A549 (cell line): ENCODE measurements around the gene ANKRD23. TPM values are rescaled to one million over a fixed set of nuclear protein-coding genes. Genes with fewer than 3 reads are reported as not detected.

ENCODE experiments used
- ATAC-seq, 2 experiments: fragments of 200-7000 bp in 1 of 2; fragments of >200 bp in 1 of 2; cut with Nextera tagmentation in 1 of 2; cut with Tn5 transposase in 1 of 2; 3 replicates each; pipeline versions ENCODE4 v1.8.0 to v1.9.1; 2018 to 2020; ENCODE audit warnings: mild to moderate bottlenecking in 1 of 2, moderate library complexity in 1 of 2
- CTCF ChIA-PET: fragments of 300-600 bp; sonication (Branson Sonifier 250); formaldehyde crosslinking; extraction: SDS; loops from one replicate; lab custom pipeline; 2021; ENCODE audit warnings: antibody characterized with exemption, inconsistent platforms; lab: Yijun Ruan, JAX
- POLR2A ChIA-PET: fragments of 350-600 bp; formaldehyde crosslinking; extraction: SDS; loops from one replicate; lab custom pipeline; 2021; ENCODE audit warnings: antibody characterized with exemption, inconsistent platforms; lab: Yijun Ruan, JAX
- DNase-seq, 2 experiments: peaks; one replicate each; pipeline versions ENCODE4 v3.0.0 to v3.0.0-alpha.2; 2011 to 2016; ENCODE audit warnings: low read depth in 1 of 2, low spot score in 1 of 2
- FAIRE-seq: peaks from 2 replicates; lab custom pipeline; 2011; peaks lifted over from hg19 to GRCh38; lab: Jason Lieb, UNC
- H3K27ac ChIP-seq, 2 experiments: fragments of >200 bp; sonication (Bioruptor Twin); formaldehyde crosslinking; 3 replicates each; pipeline ENCODE4 v1.5.1; 2016 to 2017
- H3K4me1 ChIP-seq: fragments of >200 bp; sonication (Bioruptor Twin); formaldehyde crosslinking; 3 replicates; pipeline ENCODE4 v1.6.1; 2016
- H3K4me2 ChIP-seq: fragments of >200 bp; sonication (Bioruptor Twin); formaldehyde crosslinking; 3 replicates; pipeline ENCODE4 v1.6.1; 2016
- H3K4me3 ChIP-seq: fragments of >200 bp; sonication (Bioruptor Twin); formaldehyde crosslinking; 3 replicates; pipeline ENCODE4 v1.5.1; 2016
- H3K9me3 ChIP-seq: fragments of >200 bp; sonication (Bioruptor Twin); formaldehyde crosslinking; 3 replicates; pipeline ENCODE4 v1.6.1; 2016
- BCL3 ChIP-seq: fragments of >200 bp; sonication (Bioruptor Twin); formaldehyde crosslinking; IDR thresholded peaks from 3 replicates; pipeline ENCODE4 v1.6.1; 2016
- CBX2 ChIP-seq: fragments of 200-600 bp; sonication (generic); IDR thresholded peaks from 2 replicates; pipeline ENCODE4 v1.6.1; 2016; ENCODE audit warnings: low read depth, mild to moderate bottlenecking, borderline replicate concordance
- CEBPB ChIP-seq, 2 experiments: fragments of >200 bp in 1 of 2; sonication (Bioruptor Twin) in 1 of 2; formaldehyde crosslinking in 1 of 2; IDR thresholded peaks; 2 replicates each; pipeline ENCODE4 v1.6.1; 2012 to 2016
- CHD4 ChIP-seq: fragments of 200-600 bp; sonication (generic); IDR thresholded peaks from 2 replicates; pipeline ENCODE4 v1.6.1; 2016; ENCODE audit warnings: antibody characterized with exemption, mild to moderate bottlenecking, borderline replicate concordance
- E2F6 ChIP-seq: IDR thresholded peaks from 2 replicates; pipeline ENCODE4 v1.6.1; 2012; ENCODE audit warnings: low read depth, borderline replicate concordance
- EHF ChIP-seq: fragments of 250-450 bp; sonication (Bioruptor Pico); IDR thresholded peaks from 2 replicates; pipeline ENCODE4 v1.5.0; 2020; ENCODE audit warnings: mild to moderate bottlenecking
- EHMT2 ChIP-seq: fragments of 200-600 bp; sonication (generic); IDR thresholded peaks from 2 replicates; pipeline ENCODE4 v1.6.1; 2016; ENCODE audit warnings: antibody characterized with exemption, low read depth, mild to moderate bottlenecking, moderate library complexity
- ELK1 ChIP-seq: fragments of 150-350 bp; IDR thresholded peaks from 2 replicates; pipeline ENCODE4 v1.6.1; 2014; ENCODE audit warnings: low read depth, mild to moderate bottlenecking, low read length
- EP300 ChIP-seq, 2 experiments: fragments of >200 bp; sonication (Bioruptor Twin); formaldehyde crosslinking; IDR thresholded peaks; 2 replicates in 1 of 2; 3 replicates in 1 of 2; pipeline ENCODE4 v1.6.1; 2016 to 2017
- FOSB ChIP-seq: fragments of 250-450 bp; sonication (Bioruptor Pico); IDR thresholded peaks from 2 replicates; pipeline ENCODE4 v1.5.0; 2020; ENCODE audit warnings: mild to moderate bottlenecking, moderate library complexity
- HES2 ChIP-seq: fragments of >200 bp; sonication (Bioruptor Twin); formaldehyde crosslinking; IDR thresholded peaks from 2 replicates; pipeline ENCODE4 v1.6.1; 2016
- HEYL ChIP-seq: fragments of 250-450 bp; sonication (Bioruptor Pico); IDR thresholded peaks from 2 replicates; pipeline ENCODE4 v1.8.0; 2021; ENCODE audit warnings: mild to moderate bottlenecking, moderate library complexity
- HMGXB4 ChIP-seq: fragments of 250-450 bp; sonication (Bioruptor Pico); IDR thresholded peaks from 2 replicates; pipeline ENCODE4 v1.5.0; 2021; ENCODE audit warnings: mild to moderate bottlenecking, moderate library complexity, borderline replicate concordance
- JUN ChIP-seq, 2 experiments: fragments of >200 bp; sonication (Bioruptor Twin); formaldehyde crosslinking; IDR thresholded peaks; 2 replicates in 1 of 2; 3 replicates in 1 of 2; pipeline ENCODE4 v1.6.1; 2016 to 2017
- JUNB ChIP-seq: fragments of >200 bp; sonication (Bioruptor Twin); formaldehyde crosslinking; IDR thresholded peaks from 2 replicates; pipeline ENCODE4 v1.6.1; 2016
- KDM5A ChIP-seq: fragments of 200-600 bp; sonication (generic); IDR thresholded peaks from 2 replicates; pipeline ENCODE4 v1.6.1; 2016; ENCODE audit warnings: antibody characterized with exemption, mild to moderate bottlenecking
- MAZ ChIP-seq: fragments of 150-350 bp; IDR thresholded peaks from 2 replicates; pipeline ENCODE4 v1.6.1; 2014; ENCODE audit warnings: antibody characterized with exemption, low read depth, low read length, borderline replicate concordance
- MYC ChIP-seq: IDR thresholded peaks from 2 replicates; pipeline ENCODE4 v1.6.1; 2012; ENCODE audit warnings: mild to moderate bottlenecking, inconsistent platforms, low read length, improper control_type of control experiment, borderline replicate concordance
- PBX3 ChIP-seq: IDR thresholded peaks from 2 replicates; pipeline ENCODE4 v1.6.1; 2012
- POLR2A ChIP-seq: IDR thresholded peaks from 2 replicates; pipeline ENCODE4 v1.6.1; 2012; ENCODE audit warnings: mild to moderate bottlenecking, low read length
- RAD21 ChIP-seq, 2 experiments: fragments of >200 bp in 1 of 2; sonication (Bioruptor Twin) in 1 of 2; formaldehyde crosslinking in 1 of 2; IDR thresholded peaks in 1 of 2; conservative IDR thresholded peaks in 1 of 2; 2 replicates in 1 of 2; 3 replicates in 1 of 2; pipeline ENCODE4 v1.6.1; 2012 to 2018; ENCODE audit warnings: inconsistent platforms in 1 of 2
- RARB ChIP-seq: fragments of 250-450 bp; sonication (Bioruptor Pico); IDR thresholded peaks from 2 replicates; pipeline ENCODE4 v1.8.0; 2021; ENCODE audit warnings: mild to moderate bottlenecking, moderate library complexity
- REST ChIP-seq: fragments of 200-600 bp; sonication (generic); IDR thresholded peaks from 2 replicates; pipeline ENCODE4 v1.6.1; 2016; ENCODE audit warnings: antibody characterized with exemption, mild to moderate bottlenecking, moderate library complexity
- RNF2 ChIP-seq: fragments of 200-600 bp; sonication (generic); IDR thresholded peaks from 2 replicates; pipeline ENCODE4 v1.6.1; 2016; ENCODE audit warnings: low read depth, mild to moderate bottlenecking, antibody characterized with exemption, moderate library complexity, borderline replicate concordance
- ZC3H11A ChIP-seq: fragments of 450-650 bp; IDR thresholded peaks from 2 replicates; pipeline ENCODE4 v1.6.1; 2014; ENCODE audit warnings: antibody characterized with exemption, mild to moderate bottlenecking
- ZNF302 ChIP-seq: fragments of 250-450 bp; sonication (Bioruptor Pico); IDR thresholded peaks from 2 replicates; pipeline ENCODE4 v1.9.0; 2021; ENCODE audit warnings: inconsistent platforms, mild to moderate bottlenecking, moderate library complexity
- WGBS: methylation state at CpG from one replicate; pipeline ENCODE4 v1.1.6; 2017; ENCODE audit errors: missing lambda C conversion rate; 5-methylcytosine and 5-hydroxymethylcytosine counted together
- polyA plus RNA-seq, 4 experiments: library from polyadenylated mRNA; depleted of rRNA in 3 of 4; stranded (reverse); fragments of >200 nt; fragmentation: RNase III in 1 of 4; extraction: RNeasy Plus Mini Kit Qiagen cat#74134 plus additional on column Dnase treatment in 1 of 4; gene quantifications; 2 replicates in 3 of 4; 3 replicates in 1 of 4; pipeline ENCODE4 v1.2.3, GENCODE V29; 2011 to 2017

The ANKRD23 gene
- polyA plus RNA-seq, 2 of the 4 experiments (the other 2 are of a cell fraction), result 1.9 to 2.4 TPM

GRCh38 chr2:96828874-96829273, 14.9 kb downstream of the ANKRD23 start:
- TF ChIP-seq POLR2A, result no peak
- TF ChIP-seq PBX3, result no peak
- no peak for TF ChIP-seq EHF
- no peak for TF ChIP-seq KDM5A
- no peak for TF ChIP-seq RARB
- no peak for TF ChIP-seq EP300 (IDR thresholded peaks at IDR 0.05)
- no peak for TF ChIP-seq JUN (IDR thresholded peaks at IDR 0.05)
- no peak for TF ChIP-seq FOSB (CRISPR knock-in tag)
- no peak for TF ChIP-seq HMGXB4
- TF ChIP-seq MAZ, result no peak
- TF ChIP-seq RNF2, result no peak
- no peak for TF ChIP-seq ELK1
- TF ChIP-seq RAD21 (conservative IDR thresholded peaks at IDR 0.05 in 1 of 2, IDR thresholded peaks at IDR 0.05 in 1 of 2), result no peak
- TF ChIP-seq E2F6, result no peak
- no peak for TF ChIP-seq CEBPB (IDR thresholded peaks at IDR 0.05)
- TF ChIP-seq EHMT2, result no peak
- ChIA-PET POLR2A (no interaction called here), CTCF (interaction anchor here (0.8 to 6.2 kb wide), 2 partner anchors 10 to 12 kb away, joined by 3 to 24 read pairs; partner anchors contain the start of gene CNNM3)
- no peak for ATAC-seq
- 95% methylated on average over 13 of the region's 13 CpGs for WGBS
- Histone ChIP-seq H3K27ac (no peak overlapping the region), H3K9me3 (no peaks in the 10 kb centered on the region), H3K4me1 (peaks cover 31% of the 10 kb centered on the region), H3K4me2 (no peak overlapping the region), H3K4me3 (no peak overlapping the region)
- no peak for FAIRE-seq
- no peak for DNase-seq

- FAIRE-seq (no peak), ATAC-seq (no peak), DNase-seq (no peak)
- Histone ChIP-seq H3K27ac (no peak overlapping the region), H3K4me3 (no peak overlapping the region), H3K4me1 (peaks cover 33% of the 10 kb centered on the region), H3K4me2 (no peak overlapping the region), H3K9me3 (no peaks in the 10 kb centered on the region)
- ChIA-PET POLR2A (no interaction called here), CTCF (interaction anchor here (0.8 to 6.2 kb wide), 2 partner anchors 9 to 12 kb away, joined by 3 to 24 read pairs; partner anchors contain the start of gene CNNM3)
- WGBS, result 95% methylated on average over 14 of the region's 14 CpGs
- TF ChIP-seq REST (no peak), CBX2 (no peak), ZNF302 (no peak), CEBPB (IDR thresholded peaks at IDR 0.05) (no peak), MAZ (no peak), HES2 (no peak), CHD4 (no peak), HEYL (CRISPR knock-in tag) (no peak), EHF (no peak), HMGXB4 (no peak), ZC3H11A (no peak), RAD21 (conservative IDR thresholded peaks at IDR 0.05 in 1 of 2, IDR thresholded peaks at IDR 0.05 in 1 of 2) (no peak), JUNB (no peak), BCL3 (no peak), MYC (no peak)
Observed at GRCh38 chr2:96828436-96828835, 15.4 kb downstream of the ANKRD23 start.
